Glutamatergic neuron (in vitro differentiated cells): ENCODE results near the gene SPRY1. TPM values are rescaled to one million over a fixed set of nuclear protein-coding genes. Genes with fewer than 3 reads are reported as not detected.

ENCODE experiments used
- DNase-seq: peaks from one replicate; pipeline ENCODE4 v3.0.0; 2022
- H3K27ac Mint-ChIP-seq: one replicate; pipeline ENCODE4 v1.8.0; 2020; ENCODE audit warnings: mild to moderate bottlenecking, mixed read lengths, inconsistent platforms; ENCODE audit not compliant: unreplicated experiment
- H3K27me3 Mint-ChIP-seq: one replicate; pipeline ENCODE4 v1.8.0; 2020; ENCODE audit warnings: mild to moderate bottlenecking, moderate library complexity, mixed read lengths, inconsistent platforms; ENCODE audit not compliant: unreplicated experiment
- H3K36me3 Mint-ChIP-seq: one replicate; pipeline ENCODE4 v1.8.0; 2020; ENCODE audit warnings: mild to moderate bottlenecking, mixed read lengths, inconsistent platforms; ENCODE audit not compliant: unreplicated experiment
- H3K4me1 Mint-ChIP-seq: one replicate; pipeline ENCODE4 v1.8.0; 2020; ENCODE audit warnings: mild to moderate bottlenecking, low read depth, mixed read lengths, inconsistent platforms; ENCODE audit not compliant: unreplicated experiment
- H3K4me3 Mint-ChIP-seq: one replicate; pipeline ENCODE4 v1.8.0; 2020; ENCODE audit warnings: mild to moderate bottlenecking, mixed read lengths, inconsistent platforms; ENCODE audit not compliant: unreplicated experiment
- H3K9me3 Mint-ChIP-seq: one replicate; pipeline ENCODE4 v1.8.0; 2020; ENCODE audit warnings: mild to moderate bottlenecking, moderate library complexity, mixed read lengths, inconsistent platforms; ENCODE audit not compliant: unreplicated experiment
- total RNA-seq: library from RNA; stranded (reverse); fragmentation: NEBNext Ultra II Directional; extraction: Animal tissue kit (Norgen Biotek cat#: 25700); gene quantifications from one replicate; pipeline ENCODE4 v1.2.1, GENCODE V29; 2021; ENCODE audit not compliant: unreplicated experiment
- TF ChIP-seq, protein P1 (sequence below): fragments of 200-600 bp; sonication (generic); IDR thresholded peaks from one replicate; pipeline ENCODE4 v1.5.0; 2021; ENCODE audit not compliant: partially characterized antibody, unreplicated experiment

The SPRY1 gene
- total RNA-seq, 1 donor from 2014 or later: 17.2 TPM

DNA sequence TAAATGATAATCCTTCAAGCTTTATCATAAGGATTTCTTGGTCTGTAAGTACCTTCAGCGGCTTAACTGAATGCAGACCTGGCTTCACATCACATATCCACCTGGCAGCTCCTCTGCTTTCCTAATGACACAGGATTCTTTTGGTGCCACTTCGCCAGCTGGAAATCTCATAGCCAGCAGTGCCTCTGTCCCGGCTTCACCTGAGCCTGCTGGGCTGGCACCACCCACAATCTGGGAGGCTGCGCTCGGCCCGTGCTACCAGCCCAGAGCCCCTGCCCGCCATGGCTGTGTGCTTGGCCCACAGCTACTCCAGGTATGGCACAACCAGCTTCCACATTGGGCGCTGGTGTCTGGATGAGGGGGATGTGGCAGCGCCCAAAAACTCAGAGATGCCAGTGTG lies 37.4 kb downstream of the SPRY1 start:
- Mint-ChIP-seq H3K36me3 (no peaks in the 10 kb centered on the region), H3K27me3 (no peaks in the 10 kb centered on the region), H3K4me3 (no peak overlapping the region), H3K4me1 (no peaks in the 10 kb centered on the region), H3K9me3 (peaks cover 5% of the 10 kb centered on the region), H3K27ac (no peak overlapping the region)
- TF ChIP-seq, protein P1, sequence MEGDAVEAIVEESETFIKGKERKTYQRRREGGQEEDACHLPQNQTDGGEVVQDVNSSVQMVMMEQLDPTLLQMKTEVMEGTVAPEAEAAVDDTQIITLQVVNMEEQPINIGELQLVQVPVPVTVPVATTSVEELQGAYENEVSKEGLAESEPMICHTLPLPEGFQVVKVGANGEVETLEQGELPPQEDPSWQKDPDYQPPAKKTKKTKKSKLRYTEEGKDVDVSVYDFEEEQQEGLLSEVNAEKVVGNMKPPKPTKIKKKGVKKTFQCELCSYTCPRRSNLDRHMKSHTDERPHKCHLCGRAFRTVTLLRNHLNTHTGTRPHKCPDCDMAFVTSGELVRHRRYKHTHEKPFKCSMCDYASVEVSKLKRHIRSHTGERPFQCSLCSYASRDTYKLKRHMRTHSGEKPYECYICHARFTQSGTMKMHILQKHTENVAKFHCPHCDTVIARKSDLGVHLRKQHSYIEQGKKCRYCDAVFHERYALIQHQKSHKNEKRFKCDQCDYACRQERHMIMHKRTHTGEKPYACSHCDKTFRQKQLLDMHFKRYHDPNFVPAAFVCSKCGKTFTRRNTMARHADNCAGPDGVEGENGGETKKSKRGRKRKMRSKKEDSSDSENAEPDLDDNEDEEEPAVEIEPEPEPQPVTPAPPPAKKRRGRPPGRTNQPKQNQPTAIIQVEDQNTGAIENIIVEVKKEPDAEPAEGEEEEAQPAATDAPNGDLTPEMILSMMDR: no peak
- no peak for DNase-seq

- peaks cover 5% of the 10 kb centered on the region for H3K9me3 Mint-ChIP-seq
- DNase-seq: no peak
- H3K4me1 Mint-ChIP-seq: no peaks in the 10 kb centered on the region
- no peaks in the 10 kb centered on the region for H3K27me3 Mint-ChIP-seq
- TF ChIP-seq, protein P1: no peak
- H3K36me3 Mint-ChIP-seq: no peaks in the 10 kb centered on the region
- no peak overlapping the region for H3K4me3 Mint-ChIP-seq
- no peak overlapping the region for H3K27ac Mint-ChIP-seq
Measured at GRCh38 chr4:123435246-123436113, 38.9 kb downstream of the SPRY1 start.

GRCh38 chr4:123438031-123438430 lies 41.4 kb downstream of the SPRY1 start:
- no peak for DNase-seq
- Mint-ChIP-seq H3K27ac (no peak overlapping the region), H3K4me3 (no peak overlapping the region), H3K27me3 (no peaks in the 10 kb centered on the region), H3K9me3 (peaks cover 5% of the 10 kb centered on the region), H3K36me3 (no peaks in the 10 kb centered on the region), H3K4me1 (no peaks in the 10 kb centered on the region)
- TF ChIP-seq, protein P1: no peak

DNA sequence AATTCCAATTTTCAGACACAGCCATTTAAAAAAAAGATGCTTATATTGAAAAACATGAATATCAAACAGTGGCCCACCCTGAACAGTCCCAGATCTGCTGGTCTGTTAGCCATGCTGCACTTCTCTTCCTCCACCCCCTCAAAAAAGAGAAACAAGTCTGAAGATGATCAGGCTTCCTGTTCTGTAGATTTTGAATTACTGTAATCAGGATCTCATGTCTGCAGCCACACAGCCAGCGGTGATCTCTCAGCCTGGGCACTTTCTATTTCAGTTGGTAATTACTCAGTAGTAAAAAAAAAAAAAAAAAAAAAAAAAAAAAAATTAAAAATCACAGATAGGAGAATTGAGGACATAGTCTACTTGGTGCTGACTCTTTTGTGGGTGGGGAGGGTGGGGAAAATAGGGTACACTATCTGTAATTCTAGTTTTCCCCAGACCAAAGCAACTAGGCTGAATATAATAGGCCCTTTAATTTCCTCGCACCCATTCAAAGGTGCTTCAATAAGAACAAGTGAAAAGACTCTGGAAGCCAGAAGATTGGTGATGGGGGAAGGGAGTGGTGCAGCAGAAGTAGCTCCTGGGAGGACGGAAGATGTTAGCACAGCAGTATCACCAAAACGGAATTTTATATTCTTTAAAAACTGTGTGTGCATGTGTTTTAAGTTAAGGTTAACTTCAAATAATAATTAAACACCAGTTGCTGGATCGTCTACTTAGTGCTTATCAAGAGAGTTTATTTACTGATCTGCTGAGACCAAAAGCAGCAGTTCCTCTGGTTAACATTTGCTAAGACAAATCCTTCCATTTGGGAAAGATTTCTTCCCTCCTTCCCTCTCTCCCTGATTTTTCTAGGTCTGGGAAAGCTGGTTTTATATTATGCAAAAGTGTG lies 47.0 kb downstream of the SPRY1 start:
- Mint-ChIP-seq H3K4me3 (peak overlapping the region; percentile 83), H3K9me3 (peaks cover 9% of the 10 kb centered on the region), H3K27ac (peak overlapping the region; percentile 99), H3K27me3 (peaks cover 5% of the 10 kb centered on the region), H3K4me1 (peaks cover 18% of the 10 kb centered on the region), H3K36me3 (no peaks in the 10 kb centered on the region)
- no peak for DNase-seq
- TF ChIP-seq, protein P1: no peak
